HG03558 (cell line): ENCODE data around the gene MICAL3.
A peak's percentile ranks its signal among the peaks of the same experiment; 100 is the strongest.

ENCODE experiments used
- ATAC-seq: cut with Tn5 transposase; IDR thresholded peaks from one replicate; pipeline ENCODE4 v1.9.1; 2021; ENCODE audit warnings: moderate number of reproducible peaks; ENCODE audit not compliant: unreplicated experiment; ENCODE audit errors: extremely low read depth

The MICAL3 gene

DNA sequence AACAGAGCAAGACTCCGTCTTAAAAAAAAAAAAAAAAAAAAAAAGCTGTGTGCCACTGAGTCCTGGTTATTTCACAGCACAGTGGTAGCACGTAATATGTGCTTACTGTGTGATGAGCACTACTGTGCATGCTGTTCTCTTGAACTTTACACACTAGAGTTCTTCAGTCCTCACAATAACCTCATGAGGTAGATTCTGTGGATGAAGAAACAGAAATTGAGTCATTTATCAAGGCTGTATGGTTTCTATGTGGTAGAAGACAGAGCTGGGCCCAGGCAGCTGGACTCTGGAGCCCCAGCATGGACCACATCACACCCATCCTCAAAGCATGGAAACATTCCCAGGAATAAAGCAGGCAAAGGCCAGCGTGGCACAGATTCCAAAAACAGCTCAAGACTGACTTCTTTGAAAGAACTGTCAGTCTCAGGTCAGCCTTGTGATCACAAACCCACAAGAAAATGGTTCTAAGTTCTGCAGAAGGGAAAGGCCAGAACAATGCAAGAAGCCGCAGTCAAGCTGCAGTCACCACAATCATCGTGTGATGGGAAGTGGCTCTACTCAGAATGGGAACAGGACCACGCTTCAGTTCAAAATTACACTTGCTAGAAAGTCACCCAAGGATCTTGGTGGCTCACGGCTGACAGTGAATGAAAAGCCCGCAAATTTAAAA, 49.5 kb downstream of the MICAL3 start:
- ATAC-seq = no peak

DNA sequence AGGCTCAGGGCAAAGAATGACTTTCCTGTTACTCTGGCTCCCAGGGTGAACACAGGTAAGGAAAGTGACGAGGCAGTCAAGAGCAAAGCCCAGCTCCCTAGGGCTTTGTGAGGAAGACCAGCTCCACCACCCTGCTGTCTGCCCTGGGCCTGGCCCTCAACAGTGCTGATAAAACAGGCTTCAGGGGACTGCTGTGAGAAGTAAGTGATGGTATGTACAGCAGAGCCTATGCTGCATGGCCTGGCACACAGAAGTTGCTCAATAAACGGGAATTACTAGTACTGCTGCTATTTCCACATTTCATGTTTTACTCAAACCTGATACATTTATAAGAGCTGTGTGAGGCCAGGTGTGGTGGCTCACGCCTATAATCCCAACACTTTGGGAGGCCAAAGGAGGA, 50.3 kb downstream of the MICAL3 start:
- ATAC-seq = no peak

DNA sequence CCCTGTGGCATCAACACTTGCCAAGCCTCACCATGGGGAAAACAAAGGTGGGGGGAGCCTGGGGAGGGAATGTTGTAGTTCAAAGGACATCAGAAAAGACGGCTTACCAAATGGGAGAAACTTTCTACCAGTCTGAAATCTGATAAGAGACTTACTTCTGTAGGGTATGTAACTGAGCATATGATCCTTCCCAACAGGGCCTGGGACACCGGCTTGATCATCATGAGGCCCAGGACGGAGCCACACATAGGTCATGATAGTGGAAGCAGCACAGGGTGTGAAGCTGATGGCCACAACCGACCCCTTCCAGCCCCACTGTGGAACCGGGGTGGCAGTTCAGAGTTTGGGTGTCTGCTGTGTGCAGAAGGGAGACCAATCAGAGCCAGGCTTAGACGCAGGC, 51.1 kb downstream of the MICAL3 start:
- no peak for ATAC-seq

DNA sequence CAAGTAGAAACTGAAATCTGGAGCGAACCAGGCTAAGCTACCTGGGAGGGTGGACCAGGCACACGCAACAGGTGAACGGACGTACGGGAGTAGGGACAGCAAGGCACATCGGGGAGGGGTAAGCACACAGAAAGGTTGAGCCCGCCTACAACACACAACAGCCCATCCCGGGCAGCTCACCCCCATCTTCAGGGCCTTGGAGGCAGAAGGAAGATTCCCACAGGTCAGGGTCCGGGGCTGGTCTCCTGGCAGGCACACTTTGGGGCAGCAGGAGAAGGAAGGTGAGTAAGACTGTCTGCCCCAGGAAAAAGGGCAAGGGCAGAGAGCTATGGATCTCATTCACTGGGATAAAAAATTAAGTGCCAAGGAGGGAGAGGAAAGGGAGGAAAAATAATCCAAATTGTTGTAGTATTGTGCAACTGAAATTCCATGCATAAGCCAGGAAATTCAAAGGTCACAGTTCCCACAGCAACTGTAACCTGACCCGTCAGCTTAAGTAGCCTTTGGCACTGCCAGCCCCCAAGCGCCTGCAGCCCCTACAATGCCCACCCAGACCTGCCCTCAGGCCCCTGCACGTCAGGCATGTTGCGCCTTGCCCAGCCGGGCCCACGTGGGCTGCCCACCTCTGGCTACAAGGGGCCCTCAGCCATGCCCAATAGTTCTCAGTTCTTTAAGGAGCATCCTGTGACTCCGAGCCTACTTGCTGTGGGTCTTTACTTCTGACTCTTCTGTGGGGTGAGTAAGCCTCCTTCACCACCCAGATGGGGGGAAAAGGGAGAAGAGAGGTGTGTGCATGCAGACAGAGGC, 51.8 kb downstream of the MICAL3 start:
- ATAC-seq = no peak

DNA sequence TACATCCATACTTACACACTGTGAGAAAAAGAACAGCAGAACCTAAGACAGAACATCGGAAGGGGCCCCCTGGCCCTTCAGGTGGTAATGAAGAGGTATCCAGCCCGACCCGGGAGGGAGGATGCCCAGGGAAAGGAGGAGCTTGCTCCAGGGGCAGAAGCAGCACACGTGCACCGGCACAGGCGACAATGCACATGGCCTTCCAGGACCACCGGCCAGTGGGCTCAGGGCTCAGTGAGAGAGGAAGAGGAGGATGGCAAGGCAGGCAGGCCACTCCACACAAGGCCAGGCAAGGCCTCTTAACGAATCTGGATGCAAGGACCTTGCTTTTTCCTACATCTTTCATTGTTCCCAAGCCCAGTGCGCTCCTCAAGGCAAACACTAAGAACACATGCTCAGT, 52.6 kb downstream of the MICAL3 start:
- no peak for ATAC-seq

DNA sequence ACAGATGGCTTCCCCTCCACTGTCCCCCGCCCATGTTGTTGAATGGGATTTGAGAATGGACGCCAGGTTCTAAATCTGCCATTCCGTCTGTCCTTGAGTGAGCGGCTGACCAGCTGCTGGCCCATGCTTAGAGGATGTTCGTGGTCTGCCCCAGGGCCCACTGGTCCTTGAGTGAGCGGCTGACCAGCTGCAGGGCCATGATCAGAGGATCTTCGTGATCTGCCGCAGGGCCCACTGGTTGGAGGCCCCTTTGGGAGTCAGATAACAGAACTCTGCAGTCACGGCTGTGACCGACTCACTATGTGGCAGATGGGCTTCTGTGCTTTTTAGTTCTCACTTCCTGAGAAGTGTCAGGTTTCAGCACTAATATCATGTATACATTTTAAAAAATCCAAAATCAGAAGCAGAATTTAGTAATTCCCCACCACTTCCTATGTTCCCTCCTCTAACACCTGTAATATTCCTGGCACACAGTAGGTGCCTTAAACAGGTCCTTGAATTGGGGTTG, 54.1 kb downstream of the MICAL3 start:
- no peak for ATAC-seq

DNA sequence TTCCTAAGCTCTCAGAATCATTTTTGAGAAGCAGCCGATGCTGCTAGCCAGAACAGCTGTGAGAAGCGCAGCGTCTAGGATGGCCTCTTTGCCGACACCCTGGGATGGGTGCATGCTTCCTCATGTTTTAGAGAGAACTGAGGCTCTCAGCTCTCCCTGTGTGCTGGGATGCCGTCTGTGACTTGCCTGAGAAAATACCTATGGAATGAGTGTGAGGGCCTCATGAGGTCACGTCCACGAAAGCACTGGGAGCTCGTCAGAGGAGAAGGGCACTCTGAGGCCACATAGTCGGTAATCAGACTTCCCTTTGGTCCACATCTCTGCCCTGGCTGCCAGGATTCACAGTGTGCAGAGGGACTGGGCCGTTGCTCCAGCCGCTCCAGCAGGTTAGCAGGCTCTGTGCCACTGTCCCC, 54.7 kb downstream of the MICAL3 start:
- ATAC-seq = no peak

DNA sequence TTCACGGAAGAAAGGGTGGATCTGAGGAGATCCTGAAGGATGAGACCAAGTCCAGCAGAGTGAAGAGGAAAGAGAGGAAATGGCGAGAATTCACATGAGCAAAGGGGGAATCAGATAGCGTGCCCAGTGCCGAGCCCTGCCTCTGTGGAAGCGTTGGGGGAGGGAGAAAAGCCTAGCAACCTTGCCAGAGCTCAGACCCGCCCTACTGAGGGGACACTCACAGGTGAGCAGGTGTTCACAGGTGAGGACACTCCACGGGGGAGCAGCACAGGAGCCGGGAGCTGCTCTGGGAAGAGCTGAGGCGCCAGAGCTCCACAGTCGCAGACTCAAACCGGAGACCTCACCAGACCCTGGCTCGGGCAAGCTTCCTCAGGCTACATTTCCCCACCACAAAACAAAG, 56.2 kb downstream of the MICAL3 start:
- ATAC-seq = no peak

DNA sequence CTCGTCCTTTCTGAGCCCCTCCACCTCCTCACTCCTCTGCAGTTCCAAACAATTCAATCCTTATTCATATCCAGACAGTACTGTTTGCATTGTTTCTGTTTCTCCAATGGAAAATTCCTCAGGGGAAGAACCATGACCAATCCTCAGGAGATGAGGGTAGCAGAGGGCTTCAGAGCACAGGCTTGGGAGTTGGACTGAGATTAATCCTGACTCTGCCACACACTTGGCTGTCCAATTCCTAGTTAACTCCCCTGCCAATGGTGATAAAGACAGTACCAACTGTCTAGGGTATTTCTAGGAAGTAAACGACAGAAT, 58.0 kb downstream of the MICAL3 start:
- no peak for ATAC-seq

DNA sequence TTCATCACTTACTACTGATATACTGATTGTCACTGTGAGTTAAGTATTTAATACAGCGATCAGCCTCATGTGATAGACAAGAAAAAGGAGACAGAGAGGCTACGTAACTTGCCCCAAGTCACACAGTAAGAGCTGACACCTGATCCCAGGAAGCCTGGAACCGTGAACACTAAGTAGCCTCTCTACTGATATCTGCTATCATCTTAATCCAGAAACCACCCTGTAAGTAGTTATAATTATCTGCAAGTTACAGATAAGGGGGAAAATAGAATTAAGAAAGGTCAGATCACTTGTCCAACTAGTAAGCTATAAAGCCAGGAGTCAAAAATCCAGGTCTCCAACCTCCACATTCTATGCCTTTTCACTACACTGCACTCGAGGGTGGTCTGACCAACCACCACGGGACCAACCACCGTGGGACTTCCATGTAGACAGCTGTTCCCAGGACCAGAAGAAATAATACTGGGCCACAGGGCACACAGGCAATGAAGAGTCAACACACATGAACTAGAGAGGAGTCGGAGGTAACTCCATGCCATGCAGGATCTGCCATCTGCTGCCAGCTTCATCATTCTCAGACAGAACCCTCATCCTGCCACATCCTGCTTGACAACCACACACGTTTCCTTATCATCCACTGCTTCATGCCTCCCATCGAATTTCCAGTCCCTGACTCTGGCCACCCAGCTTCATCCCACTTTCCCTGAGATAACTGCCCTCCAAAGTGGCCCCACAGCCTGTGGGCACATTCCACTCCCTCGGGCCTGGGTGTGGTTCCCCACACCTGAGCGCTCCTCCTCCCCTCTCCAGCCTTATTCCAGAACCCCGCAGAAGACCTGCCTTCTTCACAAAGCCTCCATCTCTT, 58.6 kb downstream of the MICAL3 start:
- no peak for ATAC-seq

DNA sequence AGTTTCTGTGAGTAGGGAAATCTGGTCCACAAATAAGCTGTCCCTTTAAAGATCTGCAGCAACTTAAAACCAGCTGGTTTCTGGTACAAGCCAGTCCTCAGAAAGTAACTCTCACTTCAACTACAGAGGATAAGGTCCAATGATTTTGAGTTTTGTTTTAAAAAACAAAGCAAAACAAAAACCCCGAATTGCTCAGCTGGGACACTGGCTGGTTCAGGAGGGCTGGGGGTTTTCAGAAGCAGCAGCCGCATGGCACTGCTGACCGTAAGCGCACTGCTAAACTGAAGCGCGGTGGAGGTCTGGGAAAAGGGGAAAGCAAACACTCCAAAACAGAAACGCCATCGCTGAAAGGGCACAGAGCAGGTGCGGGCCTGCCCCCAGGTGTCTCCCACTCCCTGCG, 59.7 kb downstream of the MICAL3 start:
- peak; percentile 49 for ATAC-seq

DNA sequence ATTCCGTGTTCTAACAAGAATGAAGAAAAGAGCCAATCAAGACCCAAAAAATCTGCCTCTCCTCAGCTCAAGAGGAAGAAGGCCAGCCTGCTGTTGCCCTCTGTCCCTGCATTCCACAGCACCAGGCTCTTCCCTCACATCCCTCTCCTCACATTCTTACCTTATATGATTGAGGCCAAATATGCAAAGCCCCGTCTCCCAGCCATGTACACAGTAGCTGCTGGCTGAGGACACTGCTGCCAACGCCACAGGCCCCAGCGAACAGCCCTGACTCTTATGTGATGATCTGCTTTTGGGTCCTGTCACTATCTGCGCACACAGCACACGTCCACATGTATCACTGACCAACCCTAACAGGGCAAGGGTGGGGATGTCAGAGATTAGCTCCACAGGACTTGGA, 60.2 kb downstream of the MICAL3 start:
- no peak for ATAC-seq

DNA sequence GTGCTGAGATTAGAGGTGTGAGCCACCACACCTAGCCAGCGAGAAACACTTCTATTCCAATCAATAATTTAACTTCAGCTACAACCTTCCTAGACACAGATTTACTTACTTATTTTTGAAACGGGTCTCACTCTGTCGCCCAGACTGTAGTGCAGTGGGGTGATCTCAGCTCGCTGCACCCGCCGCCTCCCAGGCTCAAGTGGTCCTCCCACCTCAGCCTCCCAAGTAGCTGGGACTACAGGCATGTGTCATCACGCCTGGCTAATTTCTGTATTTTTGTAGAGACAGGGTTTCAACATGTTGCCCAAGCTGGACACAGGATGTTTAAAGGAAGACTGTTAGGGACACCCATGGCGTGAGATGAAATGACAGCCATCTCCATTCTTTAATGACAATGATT, 61.3 kb downstream of the MICAL3 start:
- ATAC-seq = no peak

DNA sequence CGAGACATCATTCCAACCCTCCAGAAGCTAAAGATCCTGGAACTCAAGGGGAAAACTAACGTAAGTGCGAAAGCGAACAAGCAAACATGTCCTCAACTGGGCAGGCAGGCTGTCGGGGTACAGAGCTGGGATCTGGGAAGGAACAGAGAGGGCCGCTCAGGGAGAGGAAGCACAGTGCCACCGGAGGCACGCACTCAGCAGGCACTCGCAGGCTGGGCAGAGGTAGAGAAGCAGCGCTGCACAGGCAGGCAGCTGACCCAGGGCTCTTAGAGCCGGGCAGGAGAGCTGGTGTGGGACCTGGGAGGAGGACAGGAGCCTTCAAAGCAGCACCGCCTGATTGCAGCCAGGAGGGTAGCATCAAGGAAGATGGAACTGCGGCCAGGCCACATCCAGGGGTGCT, 62.2 kb downstream of the MICAL3 start:
- ATAC-seq = no peak

DNA sequence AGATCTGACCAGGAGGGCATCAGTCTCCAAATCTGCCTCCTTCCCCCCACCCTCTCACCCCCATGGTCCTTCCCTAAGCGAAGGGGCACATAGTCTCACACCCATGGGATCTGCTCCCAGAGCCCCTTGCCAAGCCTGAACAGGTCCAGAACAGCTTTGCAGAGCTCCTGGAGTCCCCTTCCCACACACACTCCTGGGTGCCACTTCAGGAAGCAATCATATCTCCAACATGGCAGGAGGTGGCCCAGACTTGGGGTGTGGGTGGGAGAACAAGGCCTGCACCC, 63.0 kb downstream of the MICAL3 start:
- ATAC-seq = no peak

DNA sequence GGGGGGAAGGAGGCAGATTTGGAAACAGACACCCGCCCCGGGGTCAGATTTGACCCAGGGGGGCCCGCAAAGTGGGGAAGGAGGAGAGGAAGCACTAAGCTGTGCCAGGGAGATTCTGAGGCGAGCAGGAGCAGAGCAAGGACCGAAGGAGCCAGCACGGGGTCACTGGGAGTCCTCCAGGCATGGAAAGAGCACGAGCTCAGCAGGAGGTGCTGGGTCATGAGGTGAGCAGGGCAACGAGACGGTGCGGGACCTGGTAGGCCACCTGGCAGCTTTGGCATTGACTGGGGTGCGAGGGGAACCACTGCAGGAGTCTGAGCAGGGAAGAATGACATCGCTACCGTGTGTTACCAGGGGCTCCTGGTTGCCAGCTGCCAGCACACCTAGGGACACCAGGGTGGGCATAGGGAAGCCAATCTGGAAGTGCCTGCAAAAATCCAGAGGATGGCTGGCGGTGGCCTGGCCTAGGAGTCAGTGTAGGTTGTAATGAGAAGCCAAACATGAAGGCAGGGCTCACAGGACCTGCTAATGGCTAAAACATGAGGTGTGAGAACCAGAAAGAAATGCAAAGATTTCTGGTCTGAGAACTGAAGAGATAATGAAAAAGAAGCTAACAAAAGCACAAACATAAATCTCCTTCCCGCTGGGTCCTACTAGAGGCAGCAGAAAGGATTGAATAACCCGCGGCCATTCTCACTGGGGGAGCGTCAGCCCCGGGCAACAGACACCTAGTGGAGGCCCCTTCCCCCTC, 63.5 kb downstream of the MICAL3 start:
- ATAC-seq = no peak

DNA sequence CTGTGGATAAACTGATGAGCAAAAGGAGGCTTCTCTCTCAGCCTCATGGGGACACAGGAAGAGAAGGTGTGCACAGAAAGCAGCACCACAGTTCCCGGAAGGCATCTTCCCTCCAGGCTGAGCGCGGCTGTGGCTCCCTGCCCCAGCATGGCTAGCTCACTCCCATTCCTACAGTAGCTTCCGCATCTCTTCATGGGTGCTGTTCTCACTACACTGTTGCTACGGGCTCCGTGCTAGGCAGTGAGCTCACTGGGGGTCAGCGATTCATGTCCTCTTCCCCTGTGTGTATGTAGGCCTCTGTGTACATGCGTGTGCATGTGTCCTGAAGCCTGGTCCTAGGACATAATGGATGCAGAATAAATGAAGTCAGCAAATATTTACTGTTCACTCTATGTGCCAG, 64.3 kb downstream of the MICAL3 start:
- ATAC-seq = no peak

DNA sequence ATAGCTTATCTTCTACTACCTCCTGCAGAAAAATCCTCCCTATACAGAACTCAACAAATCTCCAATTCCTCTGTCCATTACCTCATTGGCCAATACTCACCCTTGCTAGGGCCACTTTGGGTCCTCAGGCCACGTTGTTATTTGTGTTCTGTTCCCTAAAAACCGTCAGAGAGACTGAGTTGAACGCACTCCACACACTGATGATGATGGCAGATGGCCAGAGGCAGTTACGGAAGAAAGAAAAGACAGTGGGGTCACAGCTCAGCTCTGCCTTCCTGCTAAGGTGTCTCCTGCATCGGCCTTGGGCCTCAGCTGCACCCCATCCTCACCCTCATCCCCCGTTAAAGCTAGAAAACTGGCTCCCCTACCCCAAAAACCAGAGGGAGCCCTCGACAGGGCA, 66.2 kb downstream of the MICAL3 start:
- no peak for ATAC-seq

DNA sequence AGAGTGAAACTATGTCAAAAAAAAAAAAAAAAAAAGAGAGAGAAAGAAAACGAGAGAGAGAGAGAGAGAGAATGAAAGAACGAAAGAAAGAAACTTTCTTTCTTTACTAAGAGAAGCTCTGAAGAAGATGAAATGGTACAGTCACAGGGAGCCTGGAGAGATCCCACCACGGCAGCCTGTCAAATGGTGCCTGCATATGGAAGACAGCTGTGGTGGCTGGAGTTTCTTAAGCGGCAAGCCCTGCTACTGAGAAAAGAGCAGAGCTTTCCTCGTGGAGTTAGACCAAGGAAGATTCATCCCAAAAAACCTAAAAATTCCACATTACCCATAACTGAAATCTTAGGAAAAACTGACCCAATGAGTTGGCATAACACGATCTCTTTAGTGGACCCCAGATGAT, 66.7 kb downstream of the MICAL3 start:
- ATAC-seq = no peak

DNA sequence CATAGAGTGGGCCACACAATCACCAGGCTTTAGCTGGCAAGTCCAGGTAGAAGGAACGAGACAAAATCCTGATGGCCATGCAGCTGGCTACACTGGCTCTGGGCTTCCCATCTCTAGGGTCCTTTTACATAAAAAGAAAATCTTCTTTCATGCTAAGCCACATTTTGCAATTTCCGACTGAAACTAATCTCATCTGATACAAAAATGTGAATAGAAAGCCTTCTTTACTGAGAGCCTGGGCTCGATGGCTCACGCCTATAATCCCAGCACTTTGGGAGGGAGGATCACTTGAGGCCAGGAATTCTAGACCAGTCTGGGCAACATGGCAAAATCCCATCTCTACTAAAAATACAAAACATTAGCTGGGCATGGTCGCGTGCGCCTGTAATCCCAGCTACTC, 67.2 kb downstream of the MICAL3 start:
- ATAC-seq = no peak

DNA sequence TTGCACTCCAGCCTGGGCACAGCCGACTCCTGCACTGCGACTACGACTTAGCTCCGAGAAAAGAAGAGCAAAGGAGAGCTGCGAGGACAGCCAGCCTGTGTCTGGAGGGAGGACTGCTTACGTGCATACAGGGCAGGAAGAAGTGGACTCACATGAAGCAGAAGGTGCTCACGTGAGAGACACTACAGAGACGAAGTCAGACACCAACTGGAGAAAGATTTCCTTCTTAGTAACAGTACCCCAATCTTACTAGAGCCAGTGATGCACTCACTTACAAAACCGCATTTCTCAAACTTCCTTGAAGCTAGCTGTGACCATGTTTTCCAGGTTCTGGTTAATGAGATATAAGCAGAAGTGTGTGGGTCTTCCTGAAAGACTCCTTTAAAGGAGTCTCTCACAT, 67.7 kb downstream of the MICAL3 start:
- no peak for ATAC-seq
